ENCODE data around the gene MAP3K12. TPM values are rescaled to one million over a fixed set of nuclear protein-coding genes. Genes with fewer than 3 reads are reported as not detected.

The MAP3K12 gene
- total RNA-seq, 1 donor from 2014 or later = 17.2 TPM

- no peaks in the 10 kb centered on the region for H3K9me3 ChIP-seq (ENCODE audit: low read depth)
- H3K4me3 Mint-ChIP-seq = no peak overlapping the region
- no peak overlapping the region for H3K4me2 ChIP-seq
- H3K27me3 Mint-ChIP-seq (ENCODE audit: insufficient read depth, low read depth) = peaks cover 4% of the 10 kb centered on the region
- H2AFZ ChIP-seq (replicated peaks) = no peak overlapping the region
- H3K9ac ChIP-seq = no peak overlapping the region
- H3K4me1 ChIP-seq = no peaks in the 10 kb centered on the region
- H3K4me1 Mint-ChIP-seq = peaks cover 6% of the 10 kb centered on the region
- peak overlapping the region; percentile 78 for H3K27ac Mint-ChIP-seq
- H3F3A ChIP-seq (ENCODE audit: low read depth) = peaks cover 11% of the 10 kb centered on the region
- no peaks in the 10 kb centered on the region for H3K9me3 Mint-ChIP-seq
- no peak overlapping the region for H3K27ac ChIP-seq
- H3K36me3 ChIP-seq = no peaks in the 10 kb centered on the region
- H3K4me3 ChIP-seq = no peak overlapping the region
- H4K20me1 ChIP-seq (ENCODE audit: low read depth) = no peaks in the 10 kb centered on the region
- peaks cover 8% of the 10 kb centered on the region for H3K36me3 Mint-ChIP-seq
- H3K79me2 ChIP-seq (ENCODE audit: low read depth) = no peaks in the 10 kb centered on the region
- H3K27me3 ChIP-seq = no peaks in the 10 kb centered on the region
- no peak for TF ChIP-seq EZH2 (IDR thresholded peaks at IDR 0.05)
- TF ChIP-seq EZH2phosphoT487 (IDR thresholded peaks at IDR 0.05) = no peak
- peak; percentile 95 for TF ChIP-seq CTCF (IDR thresholded peaks at IDR 0.05)
- peak; percentile 87 for DNase-seq (ENCODE audit: low spot score)
These were observed 9.4 kb upstream of the MAP3K12 start for GRCh38 chr12:53508534-53509170.

DNA sequence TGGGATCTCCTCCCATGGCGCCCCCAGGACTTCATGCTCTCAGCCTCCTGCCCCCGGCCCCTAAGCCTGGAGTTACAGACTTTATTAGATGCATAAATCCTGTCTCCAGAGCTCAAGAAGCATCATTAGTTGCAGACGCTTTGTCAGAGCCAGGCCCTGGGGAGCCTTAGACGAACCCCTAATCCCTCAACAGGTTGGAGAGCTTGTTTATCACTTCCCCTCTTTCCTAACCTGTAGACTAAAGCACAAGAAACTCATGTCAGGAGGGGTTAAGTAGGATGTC, 8.3 kb upstream of the MAP3K12 start:
- Mint-ChIP-seq H3K36me3 (peaks cover 8% of the 10 kb centered on the region), H3K4me3 (no peak overlapping the region), H3K4me1 (peaks cover 6% of the 10 kb centered on the region), H3K27ac (peak overlapping the region; percentile 57), H3K9me3 (no peaks in the 10 kb centered on the region), H3K27me3 (ENCODE audit: insufficient read depth, low read depth) (peaks cover 4% of the 10 kb centered on the region)
- Histone ChIP-seq H3K27ac (no peak overlapping the region), H3K36me3 (no peaks in the 10 kb centered on the region), H3K9me3 (ENCODE audit: low read depth) (no peaks in the 10 kb centered on the region), H3K4me3 (no peak overlapping the region), H2AFZ (replicated peaks) (no peak overlapping the region), H3K4me1 (no peaks in the 10 kb centered on the region), H3F3A (ENCODE audit: low read depth) (peaks cover 11% of the 10 kb centered on the region), H3K9ac (no peak overlapping the region), H4K20me1 (ENCODE audit: low read depth) (no peaks in the 10 kb centered on the region), H3K4me2 (no peak overlapping the region), H3K79me2 (ENCODE audit: low read depth) (peaks cover 9% of the 10 kb centered on the region), H3K27me3 (no peaks in the 10 kb centered on the region)
- no peak for DNase-seq (ENCODE audit: low spot score)
- TF ChIP-seq CTCF (IDR thresholded peaks at IDR 0.05) (no peak), EZH2 (IDR thresholded peaks at IDR 0.05) (no peak), EZH2phosphoT487 (IDR thresholded peaks at IDR 0.05) (no peak)

- H3K9me3 ChIP-seq (ENCODE audit: low read depth) = no peaks in the 10 kb centered on the region
- no peak for DNase-seq (ENCODE audit: low spot score)
- no peaks in the 10 kb centered on the region for H3K9me3 Mint-ChIP-seq
- no peaks in the 10 kb centered on the region for H4K20me1 ChIP-seq (ENCODE audit: low read depth)
- H3F3A ChIP-seq (ENCODE audit: low read depth) = peaks cover 11% of the 10 kb centered on the region
- peaks cover 4% of the 10 kb centered on the region for H3K27me3 Mint-ChIP-seq (ENCODE audit: insufficient read depth, low read depth)
- TF ChIP-seq EZH2phosphoT487 (IDR thresholded peaks at IDR 0.05) (no peak), CTCF (IDR thresholded peaks at IDR 0.05) (no peak), EZH2 (IDR thresholded peaks at IDR 0.05) (no peak)
- peaks cover 8% of the 10 kb centered on the region for H3K4me1 Mint-ChIP-seq
- peak within 1 kb of the TSS; percentile 57 for H3K27ac Mint-ChIP-seq
- H2AFZ ChIP-seq (replicated peaks) = no peak within 1 kb of the TSS
- no peaks in the 10 kb centered on the region for H3K27me3 ChIP-seq
- H3K4me2 ChIP-seq = no peak within 1 kb of the TSS
- no peak within 1 kb of the TSS for H3K9ac ChIP-seq
- peaks cover 14% of the 10 kb centered on the region for H3K79me2 ChIP-seq (ENCODE audit: low read depth)
- H3K36me3 ChIP-seq = no peaks in the 10 kb centered on the region
- peaks cover 8% of the 10 kb centered on the region for H3K36me3 Mint-ChIP-seq
- H3K4me3 ChIP-seq = no peak within 1 kb of the TSS
- no peak within 1 kb of the TSS for H3K4me3 Mint-ChIP-seq
- peaks cover 3% of the 10 kb centered on the region for H3K4me1 ChIP-seq
- H3K27ac ChIP-seq = no peak within 1 kb of the TSS
These were observed 7.8 kb upstream of the MAP3K12 start, which contains the start of gene NPFF for GRCh38 chr12:53506881-53507602. TSS of gene NPFF (minus strand) at chr12:53507484. CDS start at chr12:53507474, 10 bp downstream.

All from neural progenitor cell (in vitro differentiated cells).